NCI-H446 (cell line): Measurements from ENCODE around the gene EPN2.

Source experiments
- DNase-seq, 2 experiments: peaks; one replicate each; lab custom pipeline; 2025; lab: John Stamatoyannopoulos, UW

EPN2 gene

GRCh38 chr17:19239544-19239943 is 2.4 kb downstream of the EPN2 start:
- DNase-seq, result peak in 1 of 2 experiments; percentile 41

GRCh38 chr17:19242323-19242722 is 5.2 kb downstream of the EPN2 start:
- DNase-seq, result no peak

GRCh38 chr17:19242926-19243325 is 5.8 kb downstream of the EPN2 start:
- no peak for DNase-seq

GRCh38 chr17:19243838-19244237 is 6.7 kb downstream of the EPN2 start:
- no peak for DNase-seq

- DNase-seq, result no peak
Measured at GRCh38 chr17:19244357-19244756, 7.2 kb downstream of the EPN2 start.

- DNase-seq, result no peak
Measured at GRCh38 chr17:19244781-19245180, 7.6 kb downstream of the EPN2 start.

- peak in 1 of 2 experiments; percentile 47 for DNase-seq
Measured at GRCh38 chr17:19247473-19247872, 10.3 kb downstream of the EPN2 start.

- DNase-seq, result peak in 1 of 2 experiments; percentile 21
Measured at GRCh38 chr17:19248151-19248927, 11.2 kb downstream of the EPN2 start.

GRCh38 chr17:19248928-19249574 is 11.9 kb downstream of the EPN2 start:
- no peak for DNase-seq

- no peak for DNase-seq
Measured at GRCh38 chr17:19249681-19250080, 12.5 kb downstream of the EPN2 start.

- peak; percentile 53 to 76 for DNase-seq
Measured at GRCh38 chr17:19250421-19251173, 13.4 kb downstream of the EPN2 start.

GRCh38 chr17:19253112-19253511 is 15.9 kb downstream of the EPN2 start:
- no peak for DNase-seq

- no peak for DNase-seq
Measured at GRCh38 chr17:19254651-19255050, 17.5 kb downstream of the EPN2 start.

- DNase-seq, result no peak
Measured at GRCh38 chr17:19255279-19255678, 18.1 kb downstream of the EPN2 start.

- DNase-seq, result no peak
Measured at GRCh38 chr17:19258371-19258770, 21.2 kb downstream of the EPN2 start.

GRCh38 chr17:19260958-19261357 is 23.8 kb downstream of the EPN2 start:
- peak in 1 of 2 experiments; percentile 18 for DNase-seq

GRCh38 chr17:19261426-19261825 is 24.3 kb downstream of the EPN2 start:
- DNase-seq, result no peak

GRCh38 chr17:19262650-19263631 is 25.8 kb downstream of the EPN2 start:
- DNase-seq, result no peak

- no peak for DNase-seq
Measured at GRCh38 chr17:19263641-19264051, 26.5 kb downstream of the EPN2 start.

- DNase-seq, result no peak
Measured at GRCh38 chr17:19264268-19264667, 27.1 kb downstream of the EPN2 start.

GRCh38 chr17:19264681-19265080 is 27.5 kb downstream of the EPN2 start:
- DNase-seq, result no peak

GRCh38 chr17:19265755-19266154 is 28.6 kb downstream of the EPN2 start:
- DNase-seq, result no peak
